ENCODE measurements around the gene USH1G. TPM values are rescaled to one million over a fixed set of nuclear protein-coding genes. Genes with fewer than 3 reads are reported as not detected.

The USH1G gene
- polyA plus RNA-seq, 1 experiment: not detected

- CTCF ChIA-PET: interaction anchor here (0.8 kb wide), 1 partner anchor 23 kb away, joined by 3 read pairs; no protein-coding TSS in a partner anchor
- Histone ChIP-seq H3K4me3 (ENCODE audit: low read depth, low read length) (no peak overlapping the region), H3K9me3 (ENCODE audit: control insufficient read depth, insufficient read depth, low read length) (no peaks in the 10 kb centered on the region), H3K27me3 (ENCODE audit: control insufficient read depth, insufficient read depth, low read length) (peaks cover 48% of the 10 kb centered on the region), H3K27ac (ENCODE audit: low read depth, low read length) (no peak overlapping the region)
- TF ChIP-seq CTCF (IDR thresholded peaks at IDR 0.05; ENCODE audit: low read depth, low read length): no peak
- DNase-seq (ENCODE audit: low read depth, low spot score): no peak
- POLR2A ChIA-PET: no interaction called here
These were observed 34.6 kb downstream of the USH1G start for GRCh38 chr17:74888469-74888868.

- peaks cover 33% of the 10 kb centered on the region for H3K27me3 ChIP-seq (ENCODE audit: control insufficient read depth, insufficient read depth, low read length)
- no peaks in the 10 kb centered on the region for H3K9me3 ChIP-seq (ENCODE audit: control insufficient read depth, insufficient read depth, low read length)
- ChIA-PET POLR2A (no interaction called here), CTCF (no interaction called here)
- no peak overlapping the region for H3K27ac ChIP-seq (ENCODE audit: low read depth, low read length)
- TF ChIP-seq CTCF (IDR thresholded peaks at IDR 0.05; ENCODE audit: low read depth, low read length): no peak
- DNase-seq (ENCODE audit: low read depth, low spot score): no peak
- no peak overlapping the region for H3K4me3 ChIP-seq (ENCODE audit: low read depth, low read length)
These were observed 39.8 kb downstream of the USH1G start for GRCh38 chr17:74883241-74883745.

- Histone ChIP-seq H3K27ac (ENCODE audit: low read depth, low read length) (no peak overlapping the region), H3K4me3 (ENCODE audit: low read depth, low read length) (no peak overlapping the region), H3K9me3 (ENCODE audit: control insufficient read depth, insufficient read depth, low read length) (no peaks in the 10 kb centered on the region), H3K27me3 (ENCODE audit: control insufficient read depth, insufficient read depth, low read length) (peaks cover 36% of the 10 kb centered on the region)
- ChIA-PET POLR2A (interaction anchor here (1.8 kb wide), 1 partner anchor 10 kb away, joined by 4 read pairs; the partner anchor contains the start of gene FDXR), CTCF (no interaction called here)
- no peak for TF ChIP-seq CTCF (IDR thresholded peaks at IDR 0.05; ENCODE audit: low read depth, low read length)
- DNase-seq (ENCODE audit: low read depth, low spot score): no peak
These were observed 40.4 kb downstream of the USH1G start for GRCh38 chr17:74882517-74883240.

GRCh38 chr17:74881073-74881472, 42.0 kb downstream of the USH1G start:
- no peak for DNase-seq (ENCODE audit: low read depth, low spot score)
- Histone ChIP-seq H3K27ac (ENCODE audit: low read depth, low read length) (no peak overlapping the region), H3K4me3 (ENCODE audit: low read depth, low read length) (no peak overlapping the region), H3K9me3 (ENCODE audit: control insufficient read depth, insufficient read depth, low read length) (no peaks in the 10 kb centered on the region), H3K27me3 (ENCODE audit: control insufficient read depth, insufficient read depth, low read length) (peaks cover 33% of the 10 kb centered on the region)
- POLR2A ChIA-PET: interaction anchor here (1.8 kb wide), 1 partner anchor 8 kb away, joined by 4 read pairs; the partner anchor contains the start of gene FDXR
- CTCF ChIA-PET: interaction anchor here (0.7 to 1.2 kb wide), 3 partner anchors 16 to 320 kb away, joined by 3 read pairs; no protein-coding TSS in a partner anchor
- no peak for TF ChIP-seq CTCF (IDR thresholded peaks at IDR 0.05; ENCODE audit: low read depth, low read length)

- POLR2A ChIA-PET: no interaction called here
- CTCF ChIA-PET: no interaction called here
- H3K4me3 ChIP-seq (ENCODE audit: low read depth, low read length): no peak overlapping the region
- H3K27ac ChIP-seq (ENCODE audit: low read depth, low read length): no peak overlapping the region
- peaks cover 33% of the 10 kb centered on the region for H3K27me3 ChIP-seq (ENCODE audit: control insufficient read depth, insufficient read depth, low read length)
- TF ChIP-seq CTCF (IDR thresholded peaks at IDR 0.05; ENCODE audit: low read depth, low read length): no peak
- DNase-seq (ENCODE audit: low read depth, low spot score): no peak
- H3K9me3 ChIP-seq (ENCODE audit: control insufficient read depth, insufficient read depth, low read length): no peaks in the 10 kb centered on the region
These were observed 43.7 kb downstream of the USH1G start for GRCh38 chr17:74879308-74879707.

Data from AG04450 (cell line).